CD4-positive, alpha-beta T cell treated with Interleukin-4 for 1 hour (primary cell): ENCODE data around the gene GPR152.
A peak's percentile ranks its signal among the peaks of the same experiment; 100 is the strongest.

ENCODE experiments used
- DNase-seq, 2 donors: peaks; one replicate each; pipeline ENCODE4 v3.0.0-alpha.2; 2020 to 2022

Gene GPR152

GRCh38 chr11:67464411-67465188 lies 12.1 kb upstream of the GPR152 start:
- peak; percentile 95 to 96 for DNase-seq

- peak in 1 of 2 donors; percentile 68 for DNase-seq
These were observed 11.3 kb upstream of the GPR152 start for GRCh38 chr11:67463680-67464410.

GRCh38 chr11:67463186-67463585 lies 10.7 kb upstream of the GPR152 start:
- no peak for DNase-seq

- no peak for DNase-seq
These were observed 5.7 kb upstream of the GPR152 start for GRCh38 chr11:67458266-67458665.

- no peak for DNase-seq
These were observed 4.9 kb upstream of the GPR152 start for GRCh38 chr11:67457453-67457852.

GRCh38 chr11:67456068-67456705 lies 3.7 kb upstream of the GPR152 start:
- DNase-seq = no peak

- DNase-seq = no peak
These were observed 2.5 kb upstream of the GPR152 start, which contains the start of gene CABP4 for GRCh38 chr11:67455054-67455453. TSS of gene CABP4 (plus strand) at chr11:67455354. CDS start at chr11:67455424, 70 bp downstream.

GRCh38 chr11:67453816-67454732 lies 1.5 kb upstream of the GPR152 start:
- no peak for DNase-seq

GRCh38 chr11:67451658-67451976 lies 912 bp downstream of the GPR152 start:
- no peak for DNase-seq

GRCh38 chr11:67450796-67451657 lies 1.5 kb downstream of the GPR152 start:
- no peak for DNase-seq

- no peak for DNase-seq
These were observed 3.2 kb downstream of the GPR152 start for GRCh38 chr11:67449116-67449844.

GRCh38 chr11:67448220-67448609 lies 4.3 kb downstream of the GPR152 start:
- DNase-seq = no peak

- DNase-seq = no peak
These were observed 7.0 kb downstream of the GPR152 start for GRCh38 chr11:67445515-67445914.

- no peak for DNase-seq
These were observed 9.8 kb downstream of the GPR152 start for GRCh38 chr11:67442504-67443404.

- DNase-seq = peak; percentile 29 to 49
These were observed 10.7 kb downstream of the GPR152 start for GRCh38 chr11:67441731-67442351.

GRCh38 chr11:67441098-67441563 lies 11.4 kb downstream of the GPR152 start:
- no peak for DNase-seq

GRCh38 chr11:67440229-67441097 lies 12.1 kb downstream of the GPR152 start:
- DNase-seq = no peak
